GM12872 (cell line): ENCODE measurements around the gene UST.

Experiments used
- CTCF ChIP-seq: IDR thresholded peaks from 3 replicates; pipeline ENCODE4 v1.5.1; 2011; ENCODE audit warnings: low read depth, mild to moderate bottlenecking, low read length, moderate library complexity; ENCODE audit not compliant: insufficient read depth

The UST gene

GRCh38 chr6:148906386-148906785 lies 159.6 kb downstream of the UST start:
- no peak for TF ChIP-seq CTCF

- TF ChIP-seq CTCF = no peak
Measured at GRCh38 chr6:148907573-148907972, 160.7 kb downstream of the UST start.

- TF ChIP-seq CTCF = no peak
Measured at GRCh38 chr6:148912252-148912651, 165.4 kb downstream of the UST start.

- no peak for TF ChIP-seq CTCF
Measured at GRCh38 chr6:148915810-148916209, 169.0 kb downstream of the UST start.

GRCh38 chr6:148924226-148925012 lies 177.6 kb downstream of the UST start:
- no peak for TF ChIP-seq CTCF

- no peak for TF ChIP-seq CTCF
Measured at GRCh38 chr6:148925701-148926100, 178.9 kb downstream of the UST start.

GRCh38 chr6:148926478-148926877 lies 179.6 kb downstream of the UST start:
- no peak for TF ChIP-seq CTCF
